ENCODE results near the gene CST9. TPM values are rescaled to one million over a fixed set of nuclear protein-coding genes. Genes with fewer than 3 reads are reported as not detected.

CST9 gene
- total RNA-seq, 2 donors from 2014 or later = not detected

GRCh38 chr20:23588434-23589403, 17.0 kb downstream of the CST9 start:
- Histone ChIP-seq H3K9me3 (no peaks in the 10 kb centered on the region), H3K27ac (no peak overlapping the region), H3K4me3 (no peak overlapping the region), H3K36me3 (no peaks in the 10 kb centered on the region), H3K4me1 (ENCODE audit: control insufficient read depth in 1 of 2, low read depth in 2 of 2) (no peaks in the 10 kb centered on the region), H3K27me3 (replicated peaks; ENCODE audit: insufficient read depth) (no peaks in the 10 kb centered on the region)
- no peak for TF ChIP-seq CTCF (IDR thresholded peaks at IDR 0.05)
- no peak for DNase-seq (ENCODE audit: low spot score)
- no peak for ATAC-seq (ENCODE audit: insufficient number of reproducible peaks, low FRiP score, low read depth)

- Histone ChIP-seq H3K27ac (no peak overlapping the region), H3K9me3 (no peaks in the 10 kb centered on the region), H3K27me3 (replicated peaks; ENCODE audit: insufficient read depth) (no peaks in the 10 kb centered on the region), H3K36me3 (no peaks in the 10 kb centered on the region), H3K4me1 (ENCODE audit: control insufficient read depth in 1 of 2, low read depth in 2 of 2) (no peaks in the 10 kb centered on the region), H3K4me3 (no peak overlapping the region)
- DNase-seq (ENCODE audit: low spot score) = no peak
- ATAC-seq (ENCODE audit: insufficient number of reproducible peaks, low FRiP score, low read depth) = no peak
- no peak for TF ChIP-seq CTCF (IDR thresholded peaks at IDR 0.05)
Observed at GRCh38 chr20:23587631-23588030, 18.1 kb downstream of the CST9 start.

GRCh38 chr20:23586735-23587525, 18.8 kb downstream of the CST9 start:
- Histone ChIP-seq H3K9me3 (no peaks in the 10 kb centered on the region), H3K36me3 (no peaks in the 10 kb centered on the region), H3K4me1 (ENCODE audit: control insufficient read depth in 1 of 2, low read depth in 2 of 2) (no peaks in the 10 kb centered on the region), H3K27ac (no peak overlapping the region), H3K27me3 (replicated peaks; ENCODE audit: insufficient read depth) (no peaks in the 10 kb centered on the region), H3K4me3 (no peak overlapping the region)
- TF ChIP-seq CTCF (IDR thresholded peaks at IDR 0.05) = no peak
- ATAC-seq (ENCODE audit: insufficient number of reproducible peaks, low FRiP score, low read depth) (no peak), DNase-seq (ENCODE audit: low spot score) (no peak)

- no peak for TF ChIP-seq CTCF (IDR thresholded peaks at IDR 0.05)
- Histone ChIP-seq H3K9me3 (no peaks in the 10 kb centered on the region), H3K36me3 (no peaks in the 10 kb centered on the region), H3K27me3 (replicated peaks; ENCODE audit: insufficient read depth) (no peaks in the 10 kb centered on the region), H3K27ac (no peak overlapping the region), H3K4me3 (no peak overlapping the region), H3K4me1 (ENCODE audit: control insufficient read depth in 1 of 2, low read depth in 2 of 2) (no peaks in the 10 kb centered on the region)
- DNase-seq (ENCODE audit: low spot score) (no peak), ATAC-seq (ENCODE audit: insufficient number of reproducible peaks, low FRiP score, low read depth) (no peak)
Observed at GRCh38 chr20:23585808-23586734, 19.6 kb downstream of the CST9 start.
